ENCODE measurements around the gene IL4R. TPM values are rescaled to one million over a fixed set of nuclear protein-coding genes. Genes with fewer than 3 reads are reported as not detected.

The IL4R gene
- total and polyA plus RNA-seq, 2 of the 8 experiments (the other 6 are each of a cell fraction or from before 2014, with no cell fraction given) = 29.1 to 29.4 TPM

GRCh38 chr16:27369806-27370205 is 56.0 kb downstream of the IL4R start (continued):
- TF ChIP-seq CHD7 (IDR thresholded peaks at IDR 0.05; ENCODE audit: insufficient replicate concordance, low read length) (no peak), GABPA (IDR thresholded peaks at IDR 0.05; ENCODE audit: borderline replicate concordance, insufficient read depth, low read length) (no peak), RBBP5 (IDR thresholded peaks at IDR 0.05; ENCODE audit: borderline replicate concordance, low read depth, low read length) (no peak), E2F6 (IDR thresholded peaks at IDR 0.05) (no peak), ZNF274 (IDR thresholded peaks at IDR 0.05; ENCODE audit: borderline replicate concordance, extremely low read depth, low read length) (no peak), SP1 (IDR thresholded peaks at IDR 0.05; ENCODE audit: low read depth, low read length) (no peak), SAP30 (IDR thresholded peaks at IDR 0.05; ENCODE audit: insufficient read depth, insufficient replicate concordance, low read length) (no peak)

Measured in H1 (cell line).